Ishikawa (cell line): ENCODE data around the gene PCDH9.

ENCODE experiments used
- CEBPB ChIP-seq: IDR thresholded peaks from 2 replicates; pipeline ENCODE4 v1.6.1; 2012
- CREB1 ChIP-seq: IDR thresholded peaks from 2 replicates; pipeline ENCODE4 v1.6.1; 2012; ENCODE audit warnings: low read depth
- EGR1 ChIP-seq: IDR thresholded peaks from 2 replicates; pipeline ENCODE4 v1.6.1; 2012
- EP300 ChIP-seq: IDR thresholded peaks from 2 replicates; pipeline ENCODE4 v1.6.1; 2012; ENCODE audit warnings: borderline replicate concordance
- FOXM1 ChIP-seq: IDR thresholded peaks from 2 replicates; pipeline ENCODE4 v1.6.1; 2012; ENCODE audit warnings: low read depth, borderline replicate concordance
- MAX ChIP-seq: IDR thresholded peaks from 2 replicates; pipeline ENCODE4 v1.6.1; 2012
- NFIC ChIP-seq: IDR thresholded peaks from 2 replicates; pipeline ENCODE4 v1.6.1; 2012
- RAD21 ChIP-seq: IDR thresholded peaks from 2 replicates; pipeline ENCODE4 v1.6.1; 2012; ENCODE audit warnings: low read depth
- REST ChIP-seq: IDR thresholded peaks from 2 replicates; pipeline ENCODE4 v1.6.1; 2012; ENCODE audit warnings: low read depth, mild to moderate bottlenecking
- TAF1 ChIP-seq: IDR thresholded peaks from 2 replicates; pipeline ENCODE4 v1.6.1; 2012; ENCODE audit warnings: low read depth, mild to moderate bottlenecking
- TCF12 ChIP-seq: IDR thresholded peaks from 2 replicates; pipeline ENCODE4 v1.6.1; 2012; ENCODE audit warnings: low read depth
- TEAD4 ChIP-seq: IDR thresholded peaks from 2 replicates; pipeline ENCODE4 v1.6.1; 2012
- USF1 ChIP-seq: IDR thresholded peaks from 2 replicates; pipeline ENCODE4 v1.6.1; 2012
- YY1 ChIP-seq: IDR thresholded peaks from 2 replicates; pipeline ENCODE4 v1.6.1; 2012; ENCODE audit warnings: low read depth
- ZBTB7A ChIP-seq: IDR thresholded peaks from 2 replicates; pipeline ENCODE4 v1.6.1; 2012; ENCODE audit warnings: low read depth

Gene PCDH9

GRCh38 chr13:66859078-66859477 is 371.1 kb downstream of the PCDH9 start:
- TF ChIP-seq YY1 (no peak), MAX (no peak), RAD21 (no peak), NFIC (no peak), REST (no peak), TEAD4 (no peak), CEBPB (no peak), TCF12 (no peak), USF1 (no peak), ZBTB7A (no peak), CREB1 (no peak), TAF1 (no peak)

- TF ChIP-seq CEBPB: no peak
These were observed 372.0 kb downstream of the PCDH9 start for GRCh38 chr13:66858163-66858562.

- TF ChIP-seq NFIC: no peak
- TF ChIP-seq MAX: no peak
- TF ChIP-seq TAF1: no peak
- TF ChIP-seq ZBTB7A: no peak
- no peak for TF ChIP-seq FOXM1
- TF ChIP-seq CEBPB: no peak
- no peak for TF ChIP-seq RAD21
- no peak for TF ChIP-seq CREB1
- no peak for TF ChIP-seq YY1
- no peak for TF ChIP-seq REST
- no peak for TF ChIP-seq EGR1
- no peak for TF ChIP-seq EP300
- TF ChIP-seq TCF12: no peak
- no peak for TF ChIP-seq USF1
- no peak for TF ChIP-seq TEAD4
These were observed 375.0 kb downstream of the PCDH9 start for GRCh38 chr13:66855131-66855530.

- no peak for TF ChIP-seq USF1
- no peak for TF ChIP-seq TCF12
- TF ChIP-seq TEAD4: no peak
- TF ChIP-seq CEBPB: no peak
- TF ChIP-seq RAD21: no peak
- no peak for TF ChIP-seq FOXM1
- TF ChIP-seq NFIC: no peak
- TF ChIP-seq EP300: no peak
- TF ChIP-seq ZBTB7A: no peak
- no peak for TF ChIP-seq EGR1
- no peak for TF ChIP-seq MAX
These were observed 376.6 kb downstream of the PCDH9 start for GRCh38 chr13:66853564-66853963.

GRCh38 chr13:66849706-66850105 is 380.4 kb downstream of the PCDH9 start:
- TF ChIP-seq CREB1 (no peak), YY1 (no peak), CEBPB (no peak), USF1 (no peak), TCF12 (no peak), RAD21 (no peak), REST (no peak)
